HEK293 (cell line): ENCODE measurements around the gene PIK3C2G.

ENCODE experiments used
- PRDM1 ChIP-seq: fragments of 450-650 bp; formaldehyde crosslinking; IDR thresholded peaks from 2 replicates; pipeline ENCODE4; 2016; ENCODE audit warnings: missing biosample characterization, missing genetic modification characterization
- YY1 ChIP-seq: fragments of 450-650 bp; formaldehyde crosslinking; IDR thresholded peaks from 2 replicates; pipeline ENCODE4 v1.5.1; 2018; ENCODE audit warnings: missing biosample characterization, missing genetic modification characterization
- ZBTB1 ChIP-seq: fragments of 450-650 bp; formaldehyde crosslinking; IDR thresholded peaks from 2 replicates; pipeline ENCODE4 v1.5.1; 2016; ENCODE audit warnings: missing biosample characterization, missing genetic modification characterization
- ZFP37 ChIP-seq: fragments of 450-650 bp; formaldehyde crosslinking; IDR thresholded peaks from 2 replicates; pipeline ENCODE4 v1.5.1; 2016; ENCODE audit warnings: missing biosample characterization, missing genetic modification characterization
- ZNF138 ChIP-seq: fragments of 450-650 bp; formaldehyde crosslinking; IDR thresholded peaks from 2 replicates; pipeline ENCODE4 v1.5.1; 2016; ENCODE audit warnings: missing biosample characterization, missing genetic modification characterization, borderline replicate concordance
- ZNF24 ChIP-seq: fragments of 450-650 bp; formaldehyde crosslinking; IDR thresholded peaks from 2 replicates; pipeline ENCODE4 v1.5.1; 2016; ENCODE audit warnings: missing biosample characterization, missing genetic modification characterization
- ZNF341 ChIP-seq: fragments of 450-650 bp; formaldehyde crosslinking; IDR thresholded peaks from 2 replicates; pipeline ENCODE4; 2016; ENCODE audit warnings: low read depth, missing biosample characterization, missing genetic modification characterization
- ZNF747 ChIP-seq: fragments of 450-650 bp; formaldehyde crosslinking; IDR thresholded peaks from 2 replicates; pipeline ENCODE4 v1.5.1; 2016; ENCODE audit warnings: missing biosample characterization, missing genetic modification characterization
- TF ChIP-seq, protein P1 (sequence below): fragments of 450-650 bp; formaldehyde crosslinking; IDR thresholded peaks from 2 replicates; pipeline ENCODE4 v1.5.1; 2016; ENCODE audit warnings: missing biosample characterization, missing genetic modification characterization

DNA sequence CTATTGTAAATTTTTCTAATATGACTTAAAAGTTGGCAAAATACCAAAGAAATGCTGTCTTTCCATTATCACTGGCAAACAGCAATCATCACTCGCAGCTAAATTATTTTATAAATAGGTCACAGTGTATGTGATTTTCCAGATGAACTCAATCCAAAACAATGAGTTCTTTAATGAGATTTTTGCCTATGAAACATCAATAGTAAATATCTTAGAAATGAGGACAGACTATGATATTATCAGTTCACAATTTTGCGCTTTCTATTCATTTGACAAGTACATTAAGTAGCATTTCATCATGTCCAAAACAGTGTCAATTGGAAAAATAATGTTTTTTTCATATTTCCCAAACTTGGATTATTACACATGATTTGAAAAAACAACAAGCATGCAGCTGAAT lies 65.7 kb downstream of the PIK3C2G start:
- TF ChIP-seq PRDM1 (tag by site-specific recombination) (no peak), ZNF341 (tag by site-specific recombination) (no peak), ZBTB1 (tag by site-specific recombination) (no peak), ZNF138 (no peak), ZNF24 (tag by site-specific recombination) (no peak), ZFP37 (tag by site-specific recombination) (no peak), ZNF747 (no peak), YY1 (no peak)
- TF ChIP-seq, protein P1, sequence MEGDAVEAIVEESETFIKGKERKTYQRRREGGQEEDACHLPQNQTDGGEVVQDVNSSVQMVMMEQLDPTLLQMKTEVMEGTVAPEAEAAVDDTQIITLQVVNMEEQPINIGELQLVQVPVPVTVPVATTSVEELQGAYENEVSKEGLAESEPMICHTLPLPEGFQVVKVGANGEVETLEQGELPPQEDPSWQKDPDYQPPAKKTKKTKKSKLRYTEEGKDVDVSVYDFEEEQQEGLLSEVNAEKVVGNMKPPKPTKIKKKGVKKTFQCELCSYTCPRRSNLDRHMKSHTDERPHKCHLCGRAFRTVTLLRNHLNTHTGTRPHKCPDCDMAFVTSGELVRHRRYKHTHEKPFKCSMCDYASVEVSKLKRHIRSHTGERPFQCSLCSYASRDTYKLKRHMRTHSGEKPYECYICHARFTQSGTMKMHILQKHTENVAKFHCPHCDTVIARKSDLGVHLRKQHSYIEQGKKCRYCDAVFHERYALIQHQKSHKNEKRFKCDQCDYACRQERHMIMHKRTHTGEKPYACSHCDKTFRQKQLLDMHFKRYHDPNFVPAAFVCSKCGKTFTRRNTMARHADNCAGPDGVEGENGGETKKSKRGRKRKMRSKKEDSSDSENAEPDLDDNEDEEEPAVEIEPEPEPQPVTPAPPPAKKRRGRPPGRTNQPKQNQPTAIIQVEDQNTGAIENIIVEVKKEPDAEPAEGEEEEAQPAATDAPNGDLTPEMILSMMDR, result no peak
